OCI-LY3 (cell line): ENCODE results near the gene DRD4.

Experiments used
- CTCF ChIP-seq: fragments of 200-600, 300-600 bp; sonication (generic); IDR thresholded peaks from 2 replicates; pipeline ENCODE4 v1.5.1; 2014; ENCODE audit warnings: antibody characterized with exemption, low read length, low read depth
- EZH2phosphoT487 ChIP-seq: fragments of 200-600 bp; shearing (Covaris generic); IDR thresholded peaks from 2 replicates; pipeline ENCODE4 v1.6.1; 2018; ENCODE audit warnings: antibody characterized with exemption, mixed run types, low read depth

- TF ChIP-seq CTCF (no peak), EZH2phosphoT487 (no peak)
Measured at GRCh38 chr11:674406-674805, 37.3 kb downstream of the DRD4 start.
